H9 (cell line): ENCODE results near the gene GNL1. TPM values are rescaled to one million over a fixed set of nuclear protein-coding genes. Genes with fewer than 3 reads are reported as not detected.

ENCODE experiments used
- DNase-seq: peaks from one replicate; pipeline ENCODE4 v3.0.0-alpha.2; 2017
- H2AFZ ChIP-seq: one replicate; pipeline ENCODE4 v1.6.1; 2013; ENCODE audit warnings: mild to moderate bottlenecking, low read length, control low read depth, moderate library complexity
- H2AK5ac ChIP-seq: 2 replicates; pipeline ENCODE4 v1.6.1; 2013; ENCODE audit warnings: low read length, control low read depth, mixed read lengths; ENCODE audit not compliant: insufficient read length
- H2BK120ac ChIP-seq: one replicate; pipeline ENCODE4 v1.6.1; 2013; ENCODE audit warnings: low read depth, mild to moderate bottlenecking, low read length, control low read depth, inconsistent platforms; ENCODE audit not compliant: poor library complexity, severe bottlenecking
- H2BK12ac ChIP-seq: 2 replicates; pipeline ENCODE4 v1.6.1; 2013; ENCODE audit warnings: low read length, control low read depth, mixed read lengths, low read depth; ENCODE audit not compliant: insufficient read length
- H2BK15ac ChIP-seq: 2 replicates; pipeline ENCODE4 v1.6.1; 2013; ENCODE audit warnings: low read depth, low read length, control low read depth
- H2BK20ac ChIP-seq: one replicate; pipeline ENCODE4 v1.6.1; 2013; ENCODE audit warnings: low read depth, mild to moderate bottlenecking, low read length, control low read depth, inconsistent platforms; ENCODE audit not compliant: poor library complexity, severe bottlenecking
- H2BK5ac ChIP-seq: 2 replicates; pipeline ENCODE4 v1.6.1; 2013; ENCODE audit warnings: low read length, control low read depth, mixed read lengths; ENCODE audit not compliant: insufficient read length
- H3K14ac ChIP-seq: 2 replicates; pipeline ENCODE4 v1.6.1; 2013; ENCODE audit warnings: low read length, control low read depth; ENCODE audit not compliant: insufficient read depth
- H3K18ac ChIP-seq: 2 replicates; pipeline ENCODE4 v1.6.1; 2013; ENCODE audit warnings: low read depth, mild to moderate bottlenecking, mixed read lengths, low read length, control low read depth; ENCODE audit not compliant: insufficient read length
- H3K23ac ChIP-seq: 2 replicates; pipeline ENCODE4 v1.6.1; 2013; ENCODE audit warnings: low read length, control low read depth, mixed read lengths, low read depth; ENCODE audit not compliant: insufficient read length
- H3K23me2 ChIP-seq: 2 replicates; pipeline ENCODE4 v1.6.1; 2013; ENCODE audit warnings: low read depth, mild to moderate bottlenecking, mixed read lengths, low read length, control low read depth; ENCODE audit not compliant: insufficient read length, poor library complexity, severe bottlenecking
- H3K27ac ChIP-seq: 2 replicates; pipeline ENCODE4 v1.5.1; 2013; ENCODE audit warnings: low read length, control low read depth, mixed read lengths, low read depth; ENCODE audit not compliant: insufficient read length
- H3K27me3 ChIP-seq: 2 replicates; pipeline ENCODE4 v1.6.1; 2013; ENCODE audit warnings: low read length, control low read depth, inconsistent platforms; ENCODE audit not compliant: insufficient read depth
- H3K4ac ChIP-seq: 2 replicates; pipeline ENCODE4 v1.6.1; 2013; ENCODE audit warnings: low read depth, mild to moderate bottlenecking, control low read depth, inconsistent platforms, low read length, moderate library complexity
- H3K4me1 ChIP-seq: 2 replicates; pipeline ENCODE4 v1.6.1; 2013; ENCODE audit warnings: low read length, control low read depth, inconsistent platforms; ENCODE audit not compliant: insufficient read depth
- H3K4me2 ChIP-seq: 2 replicates; pipeline ENCODE4 v1.6.1; 2013; ENCODE audit warnings: low read length, control low read depth, mixed read lengths; ENCODE audit not compliant: insufficient read length, insufficient read depth
- H3K56ac ChIP-seq: 2 replicates; pipeline ENCODE4 v1.6.1; 2013; ENCODE audit warnings: low read depth, mild to moderate bottlenecking, mixed read lengths, low read length, control low read depth; ENCODE audit not compliant: insufficient read length
- H3K79me1 ChIP-seq: 2 replicates; pipeline ENCODE4 v1.6.1; 2013; ENCODE audit warnings: low read depth, mild to moderate bottlenecking, moderate library complexity, low read length, control low read depth, inconsistent platforms; ENCODE audit not compliant: insufficient read depth, poor library complexity, severe bottlenecking
- H3K79me2 ChIP-seq: 2 replicates; pipeline ENCODE4 v1.6.1; 2013; ENCODE audit warnings: low read length, control low read depth, inconsistent platforms; ENCODE audit not compliant: insufficient read depth
- H3K9ac ChIP-seq: 2 replicates; pipeline ENCODE4 v1.6.1; 2013; ENCODE audit warnings: low read length, control low read depth, mixed read lengths; ENCODE audit not compliant: insufficient read length; ENCODE audit errors: extremely low read depth
- H3K9me3 ChIP-seq: one replicate; pipeline ENCODE4 v1.6.1; 2013; ENCODE audit warnings: low read depth, low read length, inconsistent platforms; ENCODE audit not compliant: control insufficient read depth
- H3T11ph ChIP-seq: one replicate; pipeline ENCODE4 v1.6.1; 2013; ENCODE audit warnings: mild to moderate bottlenecking, low read length, control low read depth, inconsistent platforms
- H4K20me1 ChIP-seq: one replicate; pipeline ENCODE4 v1.6.1; 2013; ENCODE audit not compliant: control insufficient read depth, insufficient read length, insufficient read depth
- H4K5ac ChIP-seq: 2 replicates; pipeline ENCODE4 v1.6.1; 2013; ENCODE audit warnings: low read depth, mild to moderate bottlenecking, mixed read lengths, low read length, control low read depth; ENCODE audit not compliant: insufficient read length
- H4K8ac ChIP-seq: replicated peaks from 2 replicates; pipeline ENCODE4 v1.6.1; 2013; ENCODE audit warnings: low read length, control low read depth, mixed read lengths, low read depth; ENCODE audit not compliant: insufficient read length
- H4K91ac ChIP-seq: 2 replicates; pipeline ENCODE4 v1.6.1; 2013; ENCODE audit warnings: low read depth, mild to moderate bottlenecking, moderate library complexity, mixed read lengths, low read length, control low read depth; ENCODE audit not compliant: insufficient read length
- H3K27ac Mint-ChIP-seq, 3 experiments: 2 replicates in 2 of 3; 3 replicates in 1 of 3; pipeline ENCODE4 v1.8.0; 2020 to 2021; ENCODE audit warnings: mixed read lengths in 3 of 3, mild to moderate bottlenecking in 1 of 3, moderate library complexity in 1 of 3
- H3K27me3 Mint-ChIP-seq: 2 replicates; pipeline ENCODE4 v1.8.0; 2021; ENCODE audit warnings: low read depth, mild to moderate bottlenecking, moderate library complexity, mixed read lengths
- H3K36me3 Mint-ChIP-seq, 3 experiments: 2 replicates in 2 of 3; 3 replicates in 1 of 3; pipeline ENCODE4 v1.8.0; 2020 to 2021; ENCODE audit warnings: low read depth in 3 of 3, mixed read lengths in 3 of 3; ENCODE audit not compliant: insufficient read depth in 1 of 3
- H3K4me1 Mint-ChIP-seq, 2 experiments: 2 replicates each; pipeline ENCODE4 v1.8.0; 2020; ENCODE audit warnings: mixed read lengths in 2 of 2
- H3K4me3 Mint-ChIP-seq, 2 experiments: 2 replicates in 1 of 2; 3 replicates in 1 of 2; pipeline ENCODE4 v1.8.0; 2020 to 2021; ENCODE audit warnings: mild to moderate bottlenecking in 2 of 2, mixed read lengths in 2 of 2, moderate library complexity in 1 of 2
- H3K9me3 Mint-ChIP-seq, 2 experiments: 2 replicates in 1 of 2; 3 replicates in 1 of 2; pipeline ENCODE4 v1.8.0; 2020; ENCODE audit warnings: mild to moderate bottlenecking in 2 of 2, mixed read lengths in 2 of 2, moderate library complexity in 1 of 2
- WGBS: extraction: QIAGEN DNeasy Blood & Tissue Kit; methylation state at CpG from one replicate; pipeline ENCODE4 v1.1.7; 2013; ENCODE audit warnings: missing lambda C conversion rate, low lambda C conversion rate, mixed read lengths; ENCODE audit not compliant: insufficient read length; ENCODE audit errors: extremely low coverage; 5-methylcytosine and 5-hydroxymethylcytosine counted together
- total RNA-seq: library from RNA; stranded (reverse); gene quantifications from 2 replicates; pipeline ENCODE4 v1.2.1, GENCODE V29; 2021
- TF ChIP-seq, protein P1 (sequence below): fragments of 200-600 bp; sonication (generic); conservative IDR thresholded peaks from 3 replicates; pipeline ENCODE4 v1.8.0; 2021; ENCODE audit warnings: antibody characterized with exemption, mild to moderate bottlenecking

GNL1 gene
- total RNA-seq, 1 experiment from 2014 or later, result 83.5 TPM

GRCh38 chr6:30570740-30571074, 14.4 kb upstream of the GNL1 start:
- H3K79me2 ChIP-seq, result peaks cover 28% of the 10 kb centered on the region; the same call in 1 of the 2 replicates
- no CpG with 5 or more reads among the region's 18 CpGs for WGBS
- H2BK15ac ChIP-seq, result no peak overlapping the region
- peak overlapping the region; percentile 17 for H3K14ac ChIP-seq
- peaks cover 26 to 28% of the 10 kb centered on the region in 2 experiments for H3K4me1 Mint-ChIP-seq
- H3K27ac Mint-ChIP-seq, result peak overlapping the region in 2 of 3 experiments; percentile 77 to 97; a peak in 5 of 7 replicates
- H3K23ac ChIP-seq, result no peak overlapping the region
- no peak overlapping the region for H2BK5ac ChIP-seq
- H3K9me3 Mint-ChIP-seq, result no peaks in the 10 kb centered on the region; a peak in 1 of 5 replicates
- no peak overlapping the region for H3T11ph ChIP-seq
- H4K20me1 ChIP-seq, result no peaks in the 10 kb centered on the region
- H4K91ac ChIP-seq, result no peak overlapping the region
- no peaks in the 10 kb centered on the region for H3K9me3 ChIP-seq
- H2AK5ac ChIP-seq, result no peak overlapping the region
- H3K4me2 ChIP-seq, result peak overlapping the region; percentile 89
- TF ChIP-seq, protein P1, sequence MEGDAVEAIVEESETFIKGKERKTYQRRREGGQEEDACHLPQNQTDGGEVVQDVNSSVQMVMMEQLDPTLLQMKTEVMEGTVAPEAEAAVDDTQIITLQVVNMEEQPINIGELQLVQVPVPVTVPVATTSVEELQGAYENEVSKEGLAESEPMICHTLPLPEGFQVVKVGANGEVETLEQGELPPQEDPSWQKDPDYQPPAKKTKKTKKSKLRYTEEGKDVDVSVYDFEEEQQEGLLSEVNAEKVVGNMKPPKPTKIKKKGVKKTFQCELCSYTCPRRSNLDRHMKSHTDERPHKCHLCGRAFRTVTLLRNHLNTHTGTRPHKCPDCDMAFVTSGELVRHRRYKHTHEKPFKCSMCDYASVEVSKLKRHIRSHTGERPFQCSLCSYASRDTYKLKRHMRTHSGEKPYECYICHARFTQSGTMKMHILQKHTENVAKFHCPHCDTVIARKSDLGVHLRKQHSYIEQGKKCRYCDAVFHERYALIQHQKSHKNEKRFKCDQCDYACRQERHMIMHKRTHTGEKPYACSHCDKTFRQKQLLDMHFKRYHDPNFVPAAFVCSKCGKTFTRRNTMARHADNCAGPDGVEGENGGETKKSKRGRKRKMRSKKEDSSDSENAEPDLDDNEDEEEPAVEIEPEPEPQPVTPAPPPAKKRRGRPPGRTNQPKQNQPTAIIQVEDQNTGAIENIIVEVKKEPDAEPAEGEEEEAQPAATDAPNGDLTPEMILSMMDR, result no peak
- DNase-seq, result peak; percentile 32
- H2AFZ ChIP-seq, result peak overlapping the region; percentile 14
- no peaks in the 10 kb centered on the region for H3K27me3 ChIP-seq
- H3K36me3 Mint-ChIP-seq, result peaks cover 0 to 7% (median 5%) of the 10 kb centered on the region in 3 experiments; a peak in 3 of 7 replicates
- H3K27me3 Mint-ChIP-seq, result peaks cover 10% of the 10 kb centered on the region
- H3K4ac ChIP-seq, result no peak overlapping the region
- H3K4me1 ChIP-seq, result no peaks in the 10 kb centered on the region
- no peak overlapping the region for H2BK120ac ChIP-seq
- H2BK20ac ChIP-seq, result no peak overlapping the region
- no peak overlapping the region for H3K56ac ChIP-seq
- no peak overlapping the region for H4K5ac ChIP-seq
- H4K8ac ChIP-seq, result no peak overlapping the region
- peaks cover 6% of the 10 kb centered on the region for H3K23me2 ChIP-seq
- H3K9ac ChIP-seq, result peak overlapping the region; percentile 78
- H3K27ac ChIP-seq, result no peak overlapping the region
- H2BK12ac ChIP-seq, result no peak overlapping the region
- peak overlapping the region; percentile 99 for H3K4me3 Mint-ChIP-seq
- peaks cover 16% of the 10 kb centered on the region for H3K79me1 ChIP-seq
- H3K18ac ChIP-seq, result no peak overlapping the region
